ENCODE results near the gene BLACAT1. TPM values are rescaled to one million over a fixed set of nuclear protein-coding genes. Genes with fewer than 3 reads are reported as not detected.

The BLACAT1 gene
- total and polyA plus RNA-seq, 2 of the 13 experiments (the other 11 are each of a cell fraction or from before 2014, with no cell fraction given) = 1.2 to 2.8 TPM

GRCh38 chr1:205449750-205450443 is 5.9 kb downstream of the BLACAT1 start (continued):
- TF ChIP-seq, protein P1, sequence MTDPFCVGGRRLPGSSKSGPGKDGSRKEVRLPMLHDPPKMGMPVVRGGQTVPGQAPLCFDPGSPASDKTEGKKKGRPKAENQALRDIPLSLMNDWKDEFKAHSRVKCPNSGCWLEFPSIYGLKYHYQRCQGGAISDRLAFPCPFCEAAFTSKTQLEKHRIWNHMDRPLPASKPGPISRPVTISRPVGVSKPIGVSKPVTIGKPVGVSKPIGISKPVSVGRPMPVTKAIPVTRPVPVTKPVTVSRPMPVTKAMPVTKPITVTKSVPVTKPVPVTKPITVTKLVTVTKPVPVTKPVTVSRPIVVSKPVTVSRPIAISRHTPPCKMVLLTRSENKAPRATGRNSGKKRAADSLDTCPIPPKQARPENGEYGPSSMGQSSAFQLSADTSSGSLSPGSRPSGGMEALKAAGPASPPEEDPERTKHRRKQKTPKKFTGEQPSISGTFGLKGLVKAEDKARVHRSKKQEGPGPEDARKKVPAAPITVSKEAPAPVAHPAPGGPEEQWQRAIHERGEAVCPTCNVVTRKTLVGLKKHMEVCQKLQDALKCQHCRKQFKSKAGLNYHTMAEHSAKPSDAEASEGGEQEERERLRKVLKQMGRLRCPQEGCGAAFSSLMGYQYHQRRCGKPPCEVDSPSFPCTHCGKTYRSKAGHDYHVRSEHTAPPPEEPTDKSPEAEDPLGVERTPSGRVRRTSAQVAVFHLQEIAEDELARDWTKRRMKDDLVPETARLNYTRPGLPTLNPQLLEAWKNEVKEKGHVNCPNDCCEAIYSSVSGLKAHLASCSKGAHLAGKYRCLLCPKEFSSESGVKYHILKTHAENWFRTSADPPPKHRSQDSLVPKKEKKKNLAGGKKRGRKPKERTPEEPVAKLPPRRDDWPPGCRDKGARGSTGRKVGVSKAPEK (CRISPR knock-in tag; IDR thresholded peaks at IDR 0.05; ENCODE audit: borderline replicate concordance) = no peak
- no peak for TF ChIP-seq FOXK2 (IDR thresholded peaks at IDR 0.05)
- TF ChIP-seq KLF12 (CRISPR knock-in tag; IDR thresholded peaks at IDR 0.05; ENCODE audit: borderline replicate concordance) = no peak
- no peak for TF ChIP-seq KDM3A (CRISPR knock-in tag; IDR thresholded peaks at IDR 0.05; ENCODE audit: low read depth)
- peak; percentile 46; the same call in 1 of the 2 replicates for TF ChIP-seq ZNF772 (CRISPR knock-in tag; IDR thresholded peaks at IDR 0.05)
- TF ChIP-seq ZBTB20 (CRISPR knock-in tag; IDR thresholded peaks at IDR 0.05; ENCODE audit: borderline replicate concordance, low read depth) = no peak
- 0 out of 2 replicates have a peak, but pooled peaks have one; percentile 39 for TF ChIP-seq ZNF777 (CRISPR knock-in tag; IDR thresholded peaks at IDR 0.05)
- no peak for TF ChIP-seq BORCS8-MEF2B (CRISPR knock-in tag; IDR thresholded peaks at IDR 0.05)
- no peak for TF ChIP-seq STAT5B (CRISPR knock-in tag; IDR thresholded peaks at IDR 0.05)
- no peak for TF ChIP-seq ZBTB44 (CRISPR knock-in tag; IDR thresholded peaks at IDR 0.05)
- no peak for TF ChIP-seq NFIB (CRISPR knock-in tag; IDR thresholded peaks at IDR 0.05; ENCODE audit: borderline replicate concordance)
- peak; percentile 30; the same call in 1 of the 2 replicates for TF ChIP-seq ARNTL (CRISPR knock-in tag; IDR thresholded peaks at IDR 0.05)
- peak; percentile 73 for TF ChIP-seq PATZ1 (CRISPR knock-in tag; IDR thresholded peaks at IDR 0.05)
- no peak for TF ChIP-seq NFAT5 (CRISPR knock-in tag; IDR thresholded peaks at IDR 0.05)
- no peak for TF ChIP-seq SALL2 (CRISPR knock-in tag; IDR thresholded peaks at IDR 0.05)
- TF ChIP-seq ZNF773 (CRISPR knock-in tag; IDR thresholded peaks at IDR 0.05; ENCODE audit: borderline replicate concordance) = no peak
- TF ChIP-seq CHD2 (IDR thresholded peaks at IDR 0.05; ENCODE audit: low read depth, low read length) = peak; percentile 55; the same call in 1 of the 2 replicates
- no peak for TF ChIP-seq ISX (CRISPR knock-in tag; conservative IDR thresholded peaks at IDR 0.05)

Data from HepG2 (cell line).